Spinal cord (tissue), 10 donors: Measurements from ENCODE around the gene SESN1. TPM values are rescaled to one million over a fixed set of nuclear protein-coding genes. Genes with fewer than 3 reads are reported as not detected.
"Not testable (repeated sequence)": the region's sequence is repeated elsewhere in the genome, so short reads cannot be mapped to it uniquely, and the experiment has no call there.

Source experiments
- DNase-seq, 6 donors: peaks; one replicate each; pipeline versions ENCODE4 v3.0.0 to v3.0.0-alpha.2; 2013 to 2015; ENCODE audit warnings: low spot score in 6 of 6, low read depth in 4 of 6
- H3K27ac ChIP-seq: one replicate; pipeline ENCODE4 v1.5.1; 2013; ENCODE audit warnings: low read depth, low read length, control low read depth
- H3K27me3 ChIP-seq: one replicate; pipeline ENCODE4 v1.6.1; 2013; ENCODE audit warnings: low read length; ENCODE audit not compliant: control insufficient read depth, insufficient read depth
- H3K36me3 ChIP-seq: one replicate; pipeline ENCODE4 v1.6.1; 2013; ENCODE audit warnings: low read length; ENCODE audit not compliant: control insufficient read depth, insufficient read depth
- H3K4me1 ChIP-seq: one replicate; pipeline ENCODE4 v1.6.1; 2013; ENCODE audit warnings: low read length; ENCODE audit not compliant: control insufficient read depth, insufficient read depth
- H3K4me3 ChIP-seq: one replicate; pipeline ENCODE4 v1.5.1; 2013; ENCODE audit warnings: low read depth, low read length, control low read depth
- H3K9me3 ChIP-seq: one replicate; pipeline ENCODE4 v1.6.1; 2013; ENCODE audit warnings: low read length; ENCODE audit not compliant: control insufficient read depth, insufficient read depth
- WGBS: methylation state at CpG from one replicate; pipeline ENCODE4 v1.1.5; 2013; ENCODE audit warnings: missing lambda C conversion rate; ENCODE audit not compliant: insufficient coverage; 5-methylcytosine and 5-hydroxymethylcytosine counted together
- polyA plus RNA-seq, 2 donors: library from polyadenylated mRNA; unstranded; fragments of 120-200 nt; gene quantifications; one replicate each; pipeline ENCODE4 v1.2.1, GENCODE V29; 2013; ENCODE audit not compliant: insufficient read length in 2 of 2
- total RNA-seq, 2 donors: library from RNA; depleted of rRNA in 1 of 2; stranded (reverse); fragments of 120-200 nt in 1 of 2; fragments of >200 nt in 1 of 2; gene quantifications; one replicate each; pipeline versions ENCODE4 v1.2.3 to v1.2.4, GENCODE V29; 2013 to 2014
- donor health status: healthy.

Gene SESN1
- total and polyA plus RNA-seq, 4 donors, result 25.3 to 68.6 (median 43.4) TPM

DNA sequence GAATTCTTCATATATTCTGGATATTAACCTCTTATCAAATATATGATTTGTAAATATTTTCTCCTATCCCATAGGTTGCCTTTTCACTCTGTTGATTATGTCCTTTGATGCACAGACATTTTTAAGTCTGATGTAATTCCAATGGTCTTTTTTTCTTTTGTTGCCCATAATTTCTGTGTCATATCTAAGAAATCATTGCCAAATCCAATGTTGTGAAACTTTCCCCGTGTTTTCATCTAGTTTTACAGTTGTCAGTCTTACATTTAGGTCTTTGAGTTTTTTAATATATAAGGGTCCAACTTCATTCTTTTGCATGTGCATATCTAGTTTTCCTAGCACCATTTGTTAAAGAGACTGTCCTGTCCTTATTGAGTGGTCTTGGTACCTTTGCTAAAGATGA, 111.5 kb downstream of the SESN1 start:
- Histone ChIP-seq H3K4me1 (no peaks in the 10 kb centered on the region), H3K9me3 (no peaks in the 10 kb centered on the region), H3K4me3 (no peak overlapping the region), H3K27ac (no peak overlapping the region), H3K36me3 (peaks cover 3% of the 10 kb centered on the region), H3K27me3 (no peaks in the 10 kb centered on the region)
- no CpG with 5 or more reads among the region's 1 CpG for WGBS
- DNase-seq, result no peak

DNA sequence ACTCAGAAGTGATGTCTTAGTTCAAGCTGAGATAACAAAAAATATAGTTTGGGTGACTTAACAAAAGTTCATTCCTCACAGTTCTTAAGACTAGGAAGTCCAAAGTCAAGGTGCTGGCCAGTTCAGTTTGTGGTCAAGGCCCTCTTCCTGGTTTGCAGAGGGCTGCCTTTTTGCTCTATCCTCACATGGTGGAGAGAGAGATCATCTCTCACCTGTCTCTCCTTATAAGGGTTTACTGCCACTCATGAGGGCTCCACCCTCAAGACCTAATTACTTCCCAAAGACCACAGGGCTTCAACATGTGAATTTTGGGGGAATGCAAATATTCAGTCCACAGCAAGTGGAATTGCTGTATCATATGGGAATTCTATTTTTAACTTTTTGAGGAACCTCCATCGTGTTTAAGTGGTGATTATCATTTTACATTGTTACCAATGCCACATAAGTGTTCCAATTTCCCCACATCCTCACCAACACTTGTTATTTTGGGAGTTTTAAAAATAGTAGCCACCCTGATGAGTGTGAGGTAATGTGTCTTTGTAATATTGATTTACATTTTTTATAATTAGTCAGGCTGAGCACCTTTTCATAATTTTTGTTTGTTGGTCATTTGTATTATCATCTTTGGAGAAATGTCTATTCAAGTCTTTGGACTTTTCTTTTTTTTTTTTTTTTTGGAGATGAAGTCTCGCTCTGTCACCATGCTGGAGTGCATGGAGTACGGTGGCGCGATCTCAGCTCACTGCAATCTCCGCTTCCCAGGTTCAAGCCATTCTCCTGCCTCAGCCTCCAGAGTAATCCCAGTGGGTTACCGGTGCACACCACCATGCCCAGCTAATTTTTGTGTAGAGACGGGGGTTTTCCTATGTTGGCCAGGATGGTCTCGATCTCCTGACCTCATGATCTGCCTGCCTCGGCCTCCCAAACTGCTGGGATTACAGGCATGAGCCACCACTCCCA, 112.2 kb downstream of the SESN1 start:
- no peak for DNase-seq
- no peaks in the 10 kb centered on the region for H3K4me1 ChIP-seq
- H3K36me3 ChIP-seq, result no peaks in the 10 kb centered on the region
- no peak overlapping the region for H3K4me3 ChIP-seq
- no peaks in the 10 kb centered on the region for H3K9me3 ChIP-seq
- H3K27me3 ChIP-seq, result no peaks in the 10 kb centered on the region
- H3K27ac ChIP-seq, result no peak overlapping the region
- WGBS, result 100% methylated on average over 5 of the region's 10 CpGs

- no CpG with 5 or more reads among the region's 1 CpG for WGBS
- not testable (repeated sequence) for DNase-seq, H3K4me1 ChIP-seq, H3K4me3 ChIP-seq, H3K27me3 ChIP-seq, H3K9me3 ChIP-seq, H3K27ac ChIP-seq, H3K36me3 ChIP-seq
Measured at GRCh38 chr6:108978638-108979037, 116.0 kb downstream of the SESN1 start.

- no peak for DNase-seq
- no peaks in the 10 kb centered on the region for H3K4me1 ChIP-seq
- WGBS, result 80% methylated on average over 1 of the region's 1 CpG
- H3K27ac ChIP-seq, result no peak overlapping the region
- H3K4me3 ChIP-seq, result no peak overlapping the region
- H3K9me3 ChIP-seq, result no peaks in the 10 kb centered on the region
- no peaks in the 10 kb centered on the region for H3K36me3 ChIP-seq
- no peaks in the 10 kb centered on the region for H3K27me3 ChIP-seq
Measured at GRCh38 chr6:108974201-108974600, 120.4 kb downstream of the SESN1 start.

DNA sequence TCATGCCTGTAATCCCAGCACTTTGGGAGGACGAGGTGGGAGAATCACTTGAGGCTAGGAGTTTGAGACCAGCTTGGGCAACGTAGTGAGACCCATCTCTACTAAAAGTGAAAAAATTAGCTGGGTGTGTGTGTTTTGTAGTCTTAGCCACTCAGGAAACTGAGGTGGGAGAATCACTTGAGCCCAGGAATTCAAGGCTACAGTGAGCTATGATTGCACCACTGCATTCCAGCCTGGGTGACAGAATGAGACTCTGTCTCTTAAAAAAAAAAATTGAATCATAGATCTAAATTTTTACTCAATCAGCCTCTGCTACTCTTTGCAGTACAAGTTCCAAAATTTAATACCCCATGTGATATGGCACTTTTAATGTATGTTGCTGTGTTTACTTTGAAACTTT, 124.9 kb downstream of the SESN1 start:
- WGBS, result 93% methylated on average over 2 of the region's 2 CpGs
- H3K4me3 ChIP-seq, result no peak overlapping the region
- no peaks in the 10 kb centered on the region for H3K27me3 ChIP-seq
- no peaks in the 10 kb centered on the region for H3K9me3 ChIP-seq
- no peak for DNase-seq
- H3K4me1 ChIP-seq, result peaks cover 4% of the 10 kb centered on the region
- H3K27ac ChIP-seq, result no peak overlapping the region
- peaks cover 5% of the 10 kb centered on the region for H3K36me3 ChIP-seq

GRCh38 chr6:108968325-108969316, 126.0 kb downstream of the SESN1 start:
- 85% methylated on average over 7 of the region's 14 CpGs for WGBS
- Histone ChIP-seq H3K4me1 (peaks cover 4% of the 10 kb centered on the region), H3K4me3 (no peak overlapping the region), H3K27ac (no peak overlapping the region), H3K9me3 (no peaks in the 10 kb centered on the region), H3K36me3 (peaks cover 8% of the 10 kb centered on the region), H3K27me3 (no peaks in the 10 kb centered on the region)
- no peak for DNase-seq

DNA sequence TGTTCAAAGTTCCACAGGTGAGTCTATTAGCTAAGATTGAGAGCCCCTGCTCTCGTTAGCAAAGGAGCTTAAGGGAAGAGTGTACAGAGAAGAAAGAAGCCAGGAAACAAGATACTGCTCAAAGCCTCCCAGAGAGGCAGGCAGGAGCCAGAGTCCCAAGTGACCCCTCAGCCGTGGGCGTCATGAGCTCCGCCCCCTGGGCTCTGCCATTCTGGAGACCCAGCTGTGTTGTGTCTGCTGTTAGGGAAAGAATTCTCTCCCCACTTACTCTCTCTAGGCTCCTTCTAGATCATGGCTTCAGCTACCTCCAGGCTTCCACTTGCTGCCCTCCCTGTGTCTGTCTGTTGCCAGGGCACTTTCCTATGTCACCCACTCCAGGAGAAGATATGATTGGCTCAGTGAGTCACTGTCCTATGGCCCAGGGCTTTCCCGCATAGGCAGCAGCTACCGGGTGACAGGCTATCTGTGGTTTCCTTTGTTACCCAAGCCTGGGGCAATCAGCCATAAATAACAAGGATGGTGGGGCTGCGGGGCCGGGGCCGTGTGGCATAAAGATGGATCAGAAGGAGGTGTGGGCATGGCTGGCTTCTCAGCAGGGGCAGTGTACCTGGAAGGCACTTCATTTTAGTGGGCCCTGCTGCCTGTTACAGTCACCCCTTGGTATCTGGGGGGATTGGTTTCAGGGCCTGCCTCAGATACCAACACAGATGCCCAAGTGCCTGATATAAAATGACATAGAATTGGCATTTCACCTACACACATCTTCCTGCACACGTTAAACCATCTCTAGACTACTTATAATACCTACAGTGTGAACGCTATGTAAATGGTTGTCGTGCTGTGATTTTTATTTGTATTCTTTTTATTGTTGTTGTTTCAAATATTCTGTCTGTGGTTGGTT, 127.5 kb downstream of the SESN1 start:
- H3K27ac ChIP-seq, result no peak overlapping the region
- H3K36me3 ChIP-seq, result peaks cover 8% of the 10 kb centered on the region
- no peak overlapping the region for H3K4me3 ChIP-seq
- DNase-seq, result no peak
- H3K27me3 ChIP-seq, result no peaks in the 10 kb centered on the region
- H3K4me1 ChIP-seq, result peaks cover 4% of the 10 kb centered on the region
- no peaks in the 10 kb centered on the region for H3K9me3 ChIP-seq
- 28% methylated on average over 3 of the region's 12 CpGs for WGBS

- WGBS, result 100% methylated on average over 2 of the region's 5 CpGs
- Histone ChIP-seq H3K9me3 (no peaks in the 10 kb centered on the region), H3K4me1 (peaks cover 4% of the 10 kb centered on the region), H3K4me3 (no peak overlapping the region), H3K27me3 (no peaks in the 10 kb centered on the region), H3K36me3 (peaks cover 8% of the 10 kb centered on the region), H3K27ac (no peak overlapping the region)
- no peak for DNase-seq
Measured at GRCh38 chr6:108966251-108966650, 128.4 kb downstream of the SESN1 start.

- no peak for DNase-seq
- Histone ChIP-seq H3K4me1 (peaks cover 1% of the 10 kb centered on the region), H3K27ac (no peak overlapping the region), H3K36me3 (peaks cover 6% of the 10 kb centered on the region), H3K4me3 (no peak overlapping the region), H3K27me3 (no peaks in the 10 kb centered on the region), H3K9me3 (no peaks in the 10 kb centered on the region)
- 80% methylated on average over 1 of the region's 6 CpGs for WGBS
Measured at GRCh38 chr6:108961985-108962384, 132.7 kb downstream of the SESN1 start.
